K562 (cell line): ENCODE data around the gene GPR37L1. TPM values are rescaled to one million over a fixed set of nuclear protein-coding genes. Genes with fewer than 3 reads are reported as not detected.
A peak's percentile ranks its signal among the peaks of the same experiment; 100 is the strongest.

Experiments used
- ARID3B ChIP-seq: fragments of 250-450 bp; sonication (Bioruptor Pico); IDR thresholded peaks from 2 replicates; pipeline ENCODE4 v1.4.0; 2020; ENCODE audit warnings: borderline replicate concordance
- BCOR ChIP-seq: fragments of 450-650 bp; IDR thresholded peaks from 2 replicates; pipeline ENCODE4 v1.6.1; 2016
- CREB1 ChIP-seq, 2 experiments: sonication (generic) in 1 of 2; formaldehyde crosslinking in 1 of 2; IDR thresholded peaks; 2 replicates each; pipeline versions ENCODE4 v1.6.1 to v1.8.0; 2012 to 2022; ENCODE audit warnings: inconsistent platforms in 1 of 2, mild to moderate bottlenecking in 1 of 2, missing genetic modification reagents in 1 of 2, moderate library complexity in 1 of 2
- CREB3 ChIP-seq: fragments of 450-650 bp; conservative IDR thresholded peaks from 2 replicates; pipeline ENCODE4 v1.6.1; 2016; ENCODE audit warnings: missing genetic modification characterization, low read depth, mild to moderate bottlenecking, missing compliant biosample characterization, moderate library complexity
- CTCF ChIP-seq, 3 experiments: IDR thresholded peaks in 2 of 3; conservative IDR thresholded peaks in 1 of 3; 2 replicates each; pipeline ENCODE4 v1.5.1; 2011 to 2012; ENCODE audit warnings: low read length in 3 of 3, mild to moderate bottlenecking in 3 of 3, control low read depth in 2 of 3, improper control_type of control experiment in 1 of 3, inconsistent platforms in 1 of 3, low read depth in 1 of 3, mixed read lengths in 1 of 3, moderate library complexity in 1 of 3; ENCODE audit not compliant: insufficient read depth in 2 of 3
- E2F1 ChIP-seq: sonication (generic); formaldehyde crosslinking; IDR thresholded peaks from 2 replicates; pipeline ENCODE4 v1.8.1; 2023; ENCODE audit warnings: mild to moderate bottlenecking, missing genetic modification reagents, moderate library complexity
- FOXP1 ChIP-seq: sonication (generic); formaldehyde crosslinking; IDR thresholded peaks from 2 replicates; pipeline ENCODE4 v1.8.0; 2022; ENCODE audit warnings: mild to moderate bottlenecking, missing genetic modification reagents
- HBP1 ChIP-seq: fragments of 450-650 bp; formaldehyde crosslinking; IDR thresholded peaks from 2 replicates; pipeline ENCODE4 v1.4.0; 2022; ENCODE audit warnings: missing genetic modification characterization
- MBD2 ChIP-seq: sonication (generic); IDR thresholded peaks from 2 replicates; pipeline ENCODE4 v1.6.1; 2016; ENCODE audit warnings: low read depth, borderline replicate concordance
- PML ChIP-seq: IDR thresholded peaks from 2 replicates; pipeline ENCODE4 v1.6.1; 2012; ENCODE audit warnings: low read length, inconsistent platforms
- RAD51 ChIP-seq: fragments of 450-650 bp; IDR thresholded peaks from 2 replicates; pipeline ENCODE4 v1.7.1; 2016; ENCODE audit warnings: low read depth, mild to moderate bottlenecking, borderline replicate concordance
- RNF219 ChIP-seq: fragments of 250-450 bp; sonication (Bioruptor Pico); IDR thresholded peaks from 2 replicates; pipeline ENCODE4 v1.5.0; 2022; ENCODE audit warnings: mild to moderate bottlenecking
- U2AF2 ChIP-seq: fragments of 200-400 bp; formaldehyde crosslinking; optimal IDR thresholded peaks from 2 replicates; pipeline ENCODE3; 2017; ENCODE audit warnings: low read depth, mild to moderate bottlenecking, low read length
- ZNF12 ChIP-seq: sonication (generic); formaldehyde crosslinking; IDR thresholded peaks from 2 replicates; pipeline ENCODE4 v1.4.0; 2020; ENCODE audit warnings: mild to moderate bottlenecking, missing genetic modification reagents
- ZNF41 ChIP-seq: fragments of 250-450 bp; sonication (Bioruptor Pico); conservative IDR thresholded peaks from 2 replicates; pipeline ENCODE4 v1.4.0; 2020; ENCODE audit warnings: mild to moderate bottlenecking
- ZNF444 ChIP-seq: fragments of 250-450 bp; sonication (Bioruptor Pico); IDR thresholded peaks from 2 replicates; pipeline ENCODE4 v1.4.0; 2020; ENCODE audit warnings: mild to moderate bottlenecking, moderate library complexity
- ZNF586 ChIP-seq: fragments of 450-650 bp; formaldehyde crosslinking; conservative IDR thresholded peaks from 2 replicates; pipeline ENCODE4 v1.4.0; 2020; ENCODE audit warnings: mild to moderate bottlenecking, moderate library complexity
- ZSCAN32 ChIP-seq: fragments of 450-650 bp; formaldehyde crosslinking; IDR thresholded peaks from 2 replicates; pipeline ENCODE4 v1.4.0; 2020; ENCODE audit warnings: mild to moderate bottlenecking, moderate library complexity
- polyA plus RNA-seq, 8 experiments: library from polyadenylated mRNA; depleted of rRNA in 4 of 8; stranded (reverse) in 5 of 8; unstranded in 3 of 8; fragments of >200 nt; fragmentation: Nextera tagmentation in 2 of 8; fragmentation: Illumina TruSeq in 1 of 8; extraction: Ambion mirVana in 2 of 8; extraction: Trizol in 1 of 8; gene quantifications; 2 replicates each; pipeline versions ENCODE4 v1.2.1 to v1.2.3, GENCODE V29; 2011 to 2014; ENCODE audit warnings: inconsistent platforms in 1 of 8, missing spikeins in 1 of 8
- total RNA-seq, 7 experiments: library from RNA; depleted of rRNA in 6 of 7; stranded (reverse); fragments of >200 nt in 6 of 7; fragmentation: Illumina TruSeq in 2 of 7; extraction: Trizol in 2 of 7; gene quantifications; 2 replicates each; pipeline versions ENCODE4 v1.2.1 to v1.2.3, GENCODE V29; 2011 to 2021; ENCODE audit warnings: low replicate concordance in 1 of 7

Gene GPR37L1
- total and polyA plus RNA-seq, 9 of the 15 experiments (the other 6 are each of a cell fraction or from before 2014, with no cell fraction given), result not detected

GRCh38 chr1:202160377-202160940 lies 37.7 kb downstream of the GPR37L1 start, which contains the start of gene PTPN7 (continued):
- TF ChIP-seq PML, result 0 out of 2 replicates have a peak, but pooled peaks have one; percentile 6
- no peak for TF ChIP-seq ZNF12 (CRISPR knock-in tag)
- TF ChIP-seq U2AF2, result no peak
- TF ChIP-seq CREB1 (IDR thresholded peaks at IDR 0.05), result no peak
- no peak for TF ChIP-seq CREB1 (CRISPR knock-in tag; IDR thresholded peaks at IDR 0.05)
- peak; percentile 29; the same call in 1 of the 2 replicates for TF ChIP-seq MBD2
- 0 out of 2 replicates have a peak, but pooled peaks have one; percentile 36 for TF ChIP-seq ZNF41
- TF ChIP-seq ZNF444 (CRISPR knock-in tag), result no peak
- no peak for TF ChIP-seq RNF219
- no peak for TF ChIP-seq FOXP1 (CRISPR knock-in tag)
- peak; percentile 22 to 26 (median 25); a peak in 3 of 6 replicates for TF ChIP-seq CTCF (IDR thresholded peaks at IDR 0.05 in 2 of 3, conservative IDR thresholded peaks at IDR 0.05 in 1 of 3; ENCODE audit: insufficient read depth in 2 of 3, low read depth in 1 of 3, low read length in 3 of 3)
- 0 out of 2 replicates have a peak, but pooled peaks have one; percentile 7 for TF ChIP-seq HBP1 (CRISPR knock-in tag)
- no peak for TF ChIP-seq ZNF586 (CRISPR knock-in tag)
- TF ChIP-seq E2F1 (CRISPR knock-in tag), result no peak
- TF ChIP-seq RAD51, result no peak
- no peak for TF ChIP-seq CREB3
- no peak for TF ChIP-seq BCOR
- TF ChIP-seq ARID3B (CRISPR knock-in tag), result 0 out of 2 replicates have a peak, but pooled peaks have one; percentile 11
- TF ChIP-seq ZSCAN32 (CRISPR knock-in tag), result no peak
